GM12872 (cell line): ENCODE measurements around the gene UNC5C.

ENCODE experiments used
- CTCF ChIP-seq: IDR thresholded peaks from 3 replicates; pipeline ENCODE4 v1.5.1; 2011; ENCODE audit warnings: low read depth, mild to moderate bottlenecking, low read length, moderate library complexity; ENCODE audit not compliant: insufficient read depth

Gene UNC5C

GRCh38 chr4:95528388-95528948 lies 20.3 kb downstream of the UNC5C start:
- no peak for TF ChIP-seq CTCF

GRCh38 chr4:95526075-95526474 lies 22.7 kb downstream of the UNC5C start:
- TF ChIP-seq CTCF, result no peak

GRCh38 chr4:95524729-95525128 lies 24.0 kb downstream of the UNC5C start:
- no peak for TF ChIP-seq CTCF

DNA sequence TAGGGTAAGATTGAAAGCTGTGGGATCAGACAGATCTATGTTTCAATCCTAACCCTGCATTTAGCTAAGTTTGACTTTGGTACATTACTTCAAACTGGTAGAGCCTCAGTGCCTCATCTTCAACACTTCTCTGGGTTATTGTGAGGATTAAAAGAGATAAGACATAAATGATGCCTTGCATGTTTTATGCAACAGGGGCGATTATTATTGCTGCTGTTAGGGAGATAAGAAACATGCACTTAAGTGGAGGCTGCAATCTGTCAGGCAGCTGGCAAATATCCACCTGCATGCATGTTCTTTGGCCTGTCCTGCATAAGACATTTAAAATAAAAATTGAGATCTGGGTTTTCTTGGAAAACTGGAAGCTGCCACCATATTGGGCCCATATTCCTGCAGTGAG lies 24.6 kb downstream of the UNC5C start:
- TF ChIP-seq CTCF, result no peak

- TF ChIP-seq CTCF, result no peak
Observed at GRCh38 chr4:95522682-95523530, 25.9 kb downstream of the UNC5C start.

DNA sequence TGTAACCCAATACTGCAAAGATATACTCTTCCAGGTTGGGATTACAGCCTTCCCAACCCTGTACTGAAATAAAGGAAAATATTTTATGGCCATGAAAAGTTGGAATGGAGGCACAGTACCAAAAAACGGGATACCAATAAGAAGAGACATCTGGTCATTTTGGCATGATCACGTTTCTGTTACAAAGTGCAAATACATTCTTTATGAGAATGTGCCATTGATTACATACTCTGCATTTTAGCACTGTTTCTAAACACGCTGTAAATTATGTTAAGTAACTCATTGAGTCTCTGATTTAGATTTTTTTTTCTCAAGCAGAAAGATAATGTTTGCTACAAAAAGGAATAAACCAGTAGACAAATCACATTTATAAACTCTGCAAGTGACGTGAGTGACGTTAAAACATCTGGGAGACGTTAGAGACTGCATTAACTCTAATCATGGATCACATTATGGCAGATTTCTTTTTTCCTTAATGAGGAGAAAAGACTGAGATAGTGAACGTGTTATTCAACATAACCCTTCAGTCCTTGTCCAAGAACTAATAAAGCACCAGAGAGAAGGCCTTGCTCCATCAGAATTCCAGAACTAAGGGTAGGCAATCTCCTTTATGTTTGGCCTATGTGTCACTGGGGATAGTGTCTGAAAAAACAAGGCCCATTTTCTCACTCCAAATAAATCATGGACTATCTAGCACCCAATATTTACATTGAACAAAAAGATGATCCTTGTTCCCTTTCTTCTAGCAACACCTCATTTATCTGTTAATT lies 31.0 kb downstream of the UNC5C start:
- no peak for TF ChIP-seq CTCF

GRCh38 chr4:95516528-95517017 lies 32.2 kb downstream of the UNC5C start:
- no peak for TF ChIP-seq CTCF
